ENCODE results near the gene TNFAIP8L2.

DNA sequence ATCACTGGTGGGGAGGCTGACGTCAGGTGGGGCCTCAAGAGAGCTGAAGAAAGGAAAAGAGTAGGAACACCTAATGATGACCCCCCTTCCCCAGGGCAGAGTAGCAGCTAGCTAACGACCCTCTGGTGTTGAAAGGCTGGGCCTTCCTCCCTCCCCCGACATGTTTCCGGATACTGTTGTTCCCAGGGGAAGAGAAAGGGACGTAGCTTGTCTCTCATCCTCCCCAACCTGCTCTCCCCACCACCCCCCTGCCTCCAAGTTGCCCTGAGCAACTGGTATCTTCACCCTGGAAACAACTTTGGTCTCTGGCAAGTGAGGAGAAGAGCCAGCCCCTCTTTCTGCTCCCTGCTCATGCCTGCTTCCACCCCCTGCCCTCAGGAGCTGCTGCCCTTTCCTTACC lies 12.5 kb upstream of the TNFAIP8L2 start:
- TF ChIP-seq CTCF (IDR thresholded peaks at IDR 0.05 in 8 of 11, conservative IDR thresholded peaks at IDR 0.05 in 3 of 11) = no peak
- TF ChIP-seq POLR2A (IDR thresholded peaks at IDR 0.05) = no peak

Data from spleen (tissue), 7 donors.